HG03571 (cell line): ENCODE results near the gene KLF13.

Experiments
- ATAC-seq: cut with Tn5 transposase; IDR thresholded peaks from one replicate; pipeline ENCODE4 v1.9.1; 2021; ENCODE audit not compliant: unreplicated experiment

The KLF13 gene

GRCh38 chr15:31298707-31299172 lies 27.9 kb upstream of the KLF13 start:
- ATAC-seq: no peak

GRCh38 chr15:31300208-31300661 lies 26.4 kb upstream of the KLF13 start:
- ATAC-seq: no peak

GRCh38 chr15:31300981-31301672 lies 25.5 kb upstream of the KLF13 start:
- no peak for ATAC-seq

GRCh38 chr15:31301673-31301990 lies 25.0 kb upstream of the KLF13 start:
- no peak for ATAC-seq

- ATAC-seq: no peak
These were observed 24.5 kb upstream of the KLF13 start for GRCh38 chr15:31302029-31302657.

GRCh38 chr15:31302778-31303725 lies 23.6 kb upstream of the KLF13 start:
- ATAC-seq: no peak

- no peak for ATAC-seq
These were observed 22.6 kb upstream of the KLF13 start for GRCh38 chr15:31303726-31304648.

- ATAC-seq: no peak
These were observed 21.8 kb upstream of the KLF13 start for GRCh38 chr15:31304751-31305365.

- no peak for ATAC-seq
These were observed 21.3 kb upstream of the KLF13 start for GRCh38 chr15:31305375-31305774.

GRCh38 chr15:31305796-31306425 lies 20.7 kb upstream of the KLF13 start:
- ATAC-seq: no peak

GRCh38 chr15:31306426-31307269 lies 20.0 kb upstream of the KLF13 start:
- ATAC-seq: no peak

- no peak for ATAC-seq
These were observed 19.1 kb upstream of the KLF13 start for GRCh38 chr15:31307270-31308184.

GRCh38 chr15:31308185-31308639 lies 18.4 kb upstream of the KLF13 start:
- no peak for ATAC-seq

GRCh38 chr15:31309893-31310606 lies 16.6 kb upstream of the KLF13 start:
- ATAC-seq: no peak

- no peak for ATAC-seq
These were observed 14.7 kb upstream of the KLF13 start for GRCh38 chr15:31311735-31312619.

- ATAC-seq: no peak
These were observed 13.4 kb upstream of the KLF13 start for GRCh38 chr15:31313223-31313622.
